Panc1 (cell line): ENCODE results near the gene PRTFDC1. TPM values are rescaled to one million over a fixed set of nuclear protein-coding genes. Genes with fewer than 3 reads are reported as not detected.

Experiments used
- ATAC-seq: fragments of 200-7000 bp; cut with Tn5 transposase; 2 replicates; pipeline ENCODE4 v1.9.1; 2020; ENCODE audit warnings: mild to moderate bottlenecking, moderate library complexity
- BruUV-seq: library from RNA; stranded (reverse); fragments of 400-500 nt; replicated peaks from 2 replicates; lab custom pipeline; 2021; lab: Mats Ljungman, UMichigan
- CTCF ChIA-PET: fragments of 300-600 bp; sonication (Branson Sonifier 250); formaldehyde crosslinking; loops from one replicate; lab custom pipeline; 2022; ENCODE audit warnings: antibody characterized with exemption; lab: Charles Lee
- POLR2A ChIA-PET: fragments of 300-600 bp; sonication (Branson Sonifier 250); formaldehyde crosslinking; loops from one replicate; lab custom pipeline; 2022; ENCODE audit warnings: antibody characterized with exemption; lab: Charles Lee
- DNase-seq: peaks from one replicate; pipeline ENCODE4 v3.0.0-alpha.2; 2010; ENCODE audit warnings: low read depth, low spot score
- H3K27ac ChIP-seq: 2 replicates; pipeline ENCODE4 v1.5.1; 2011; ENCODE audit warnings: mild to moderate bottlenecking, low read length, inconsistent platforms
- H3K27me3 ChIP-seq: fragments of 200-500 bp; sonication (Bioruptor generic); 2 replicates; pipeline ENCODE4 v1.6.0; 2014; ENCODE audit warnings: low read length, inconsistent platforms; ENCODE audit not compliant: control insufficient read depth, insufficient read depth
- H3K36me3 ChIP-seq: fragments of 200-500 bp; sonication (Bioruptor generic); 2 replicates; pipeline ENCODE4 v1.5.1; 2014; ENCODE audit warnings: inconsistent platforms, mild to moderate bottlenecking, low read length, moderate library complexity; ENCODE audit not compliant: control insufficient read depth, insufficient read depth
- H3K4me1 ChIP-seq: 2 replicates; pipeline ENCODE4 v1.5.1; 2011; ENCODE audit warnings: inconsistent platforms, mild to moderate bottlenecking, low read length, moderate library complexity; ENCODE audit not compliant: control insufficient read depth, insufficient read depth
- H3K4me3 ChIP-seq, 2 experiments: 2 replicates each; pipeline ENCODE4 v1.5.1; 2011 to 2012; ENCODE audit warnings: low read depth in 2 of 2, low read length in 2 of 2, mild to moderate bottlenecking in 2 of 2, inconsistent platforms in 1 of 2, moderate library complexity in 1 of 2
- H3K9me3 ChIP-seq: fragments of 200-500 bp; sonication (Bioruptor generic); 2 replicates; pipeline ENCODE4 v1.5.1; 2014; ENCODE audit warnings: low read depth, mild to moderate bottlenecking, inconsistent platforms, low read length, moderate library complexity; ENCODE audit not compliant: control insufficient read depth, insufficient read depth
- CTCF ChIP-seq: fragments of 450-650 bp; IDR thresholded peaks from 2 replicates; pipeline ENCODE4 v1.5.1; 2017; ENCODE audit warnings: mild to moderate bottlenecking
- POLR2AphosphoS5 ChIP-seq: IDR thresholded peaks from 2 replicates; pipeline ENCODE4 v1.6.1; 2012; ENCODE audit warnings: mild to moderate bottlenecking, low read depth, low read length, moderate library complexity
- REST ChIP-seq, 2 experiments: IDR thresholded peaks; 2 replicates each; pipeline ENCODE4 v1.6.1; 2011 to 2012; ENCODE audit warnings: low read depth in 2 of 2, control low read depth in 1 of 2, low read length in 1 of 2, mild to moderate bottlenecking in 1 of 2, moderate library complexity in 1 of 2; ENCODE audit not compliant: insufficient read depth in 1 of 2
- SIN3A ChIP-seq: IDR thresholded peaks from 2 replicates; pipeline ENCODE4 v1.6.1; 2012; ENCODE audit warnings: low read depth, mild to moderate bottlenecking, low read length, moderate library complexity, borderline replicate concordance; ENCODE audit not compliant: insufficient read depth
- TCF7L2 ChIP-seq: IDR thresholded peaks from 2 replicates; pipeline ENCODE4 v1.6.1; 2011; ENCODE audit warnings: mild to moderate bottlenecking, low read depth, low read length, inconsistent platforms
- in situ Hi-C: cut with HindIII; loops from 2 replicates; pipeline ENCODE4 v1.10.0; 2016; ENCODE audit warnings: low sequenced_read_pairs, low pct_unique_long_range_greater_than_20kb
- intact Hi-C: fragments of 100-400 bp; cut with micrococcal nuclease; formaldehyde crosslinking; loops from one replicate; pipeline ENCODE4 v1.10.0; 2022; ENCODE audit not compliant: unreplicated experiment
- total RNA-seq: library from RNA; stranded (reverse); gene quantifications from one replicate; pipeline ENCODE4 v1.2.1, GENCODE V29; 2021; ENCODE audit not compliant: unreplicated experiment

The PRTFDC1 gene
- total RNA-seq, 1 experiment from 2014 or later = 3.0 TPM

GRCh38 chr10:24869354-24870015 is 82.9 kb downstream of the PRTFDC1 start:
- Histone ChIP-seq H3K36me3 (no peaks in the 10 kb centered on the region), H3K4me1 (no peaks in the 10 kb centered on the region), H3K27me3 (no peaks in the 10 kb centered on the region), H3K9me3 (no peaks in the 10 kb centered on the region), H3K4me3 (no peak overlapping the region), H3K27ac (no peak overlapping the region)
- intact Hi-C loops (no loop called here), in situ Hi-C loops (no loop called here)
- DNase-seq (no peak), ATAC-seq (no peak)
- CTCF ChIA-PET = no interaction called here
- POLR2A ChIA-PET = no interaction called here
- TF ChIP-seq REST (IDR thresholded peaks at IDR 0.05; ENCODE audit: insufficient read depth in 1 of 2, low read depth in 2 of 2, low read length in 1 of 2) (no peak), TCF7L2 (no peak), POLR2AphosphoS5 (no peak), CTCF (no peak), SIN3A (no peak)
- no TSS peak for BruUV-seq

GRCh38 chr10:24866604-24867583 is 85.5 kb downstream of the PRTFDC1 start:
- no peaks in the 10 kb centered on the region for H3K36me3 ChIP-seq
- H3K4me3 ChIP-seq = no peak overlapping the region; a peak in 1 of 4 replicates
- no TSS peak for BruUV-seq
- no peak for DNase-seq
- in situ Hi-C loops (no loop called here), intact Hi-C loops (no loop called here)
- ChIA-PET POLR2A (no interaction called here), CTCF (no interaction called here)
- TF ChIP-seq CTCF = no peak
- TF ChIP-seq SIN3A = no peak
- TF ChIP-seq POLR2AphosphoS5 = no peak
- TF ChIP-seq TCF7L2 = no peak
- no peak for TF ChIP-seq REST (IDR thresholded peaks at IDR 0.05; ENCODE audit: insufficient read depth in 1 of 2, low read depth in 2 of 2, low read length in 1 of 2)
- no peaks in the 10 kb centered on the region for H3K27me3 ChIP-seq
- no peaks in the 10 kb centered on the region for H3K4me1 ChIP-seq
- no peaks in the 10 kb centered on the region for H3K9me3 ChIP-seq
- no peak for ATAC-seq
- H3K27ac ChIP-seq = no peak overlapping the region
